Measurements from ENCODE around the gene SCRN2. TPM values are rescaled to one million over a fixed set of nuclear protein-coding genes. Genes with fewer than 3 reads are reported as not detected.

SCRN2 gene
- total and polyA plus RNA-seq, 2 experiments from 2014 or later = 139 to 149 TPM

- peaks cover 30% of the 10 kb centered on the region for H3K27me3 ChIP-seq
- H3K27ac ChIP-seq = no peak overlapping the region
- no peaks in the 10 kb centered on the region for H3K36me3 ChIP-seq
- H3K4me1 ChIP-seq (ENCODE audit: low read depth) = peaks cover 35% of the 10 kb centered on the region
- H3K4me3 ChIP-seq = no peak overlapping the region
- no peaks in the 10 kb centered on the region for H3K9me3 ChIP-seq (ENCODE audit: low read depth)
- no peak for TF ChIP-seq CTCF (IDR thresholded peaks at IDR 0.05; ENCODE audit: low read depth, low read length)
- DNase-seq (ENCODE audit: low read depth in 1 of 2, low spot score in 1 of 2) = peak in 1 of 2 donors; percentile 63
Measured at GRCh38 chr17:47846716-47847340, 5.8 kb upstream of the SCRN2 start.

GRCh38 chr17:47845716-47846075 is 4.6 kb upstream of the SCRN2 start:
- TF ChIP-seq CTCF (IDR thresholded peaks at IDR 0.05; ENCODE audit: low read depth, low read length) = no peak
- Histone ChIP-seq H3K27ac (peak overlapping the region; percentile 51), H3K27me3 (peaks cover 23% of the 10 kb centered on the region), H3K36me3 (no peaks in the 10 kb centered on the region), H3K4me3 (no peak overlapping the region), H3K4me1 (ENCODE audit: low read depth) (peaks cover 34% of the 10 kb centered on the region), H3K9me3 (ENCODE audit: low read depth) (no peaks in the 10 kb centered on the region)
- no peak for DNase-seq (ENCODE audit: low read depth in 1 of 2, low spot score in 1 of 2)

GRCh38 chr17:47844814-47845715 is 4.0 kb upstream of the SCRN2 start:
- Histone ChIP-seq H3K27ac (peak overlapping the region; percentile 51), H3K4me1 (ENCODE audit: low read depth) (peaks cover 38% of the 10 kb centered on the region), H3K4me3 (no peak overlapping the region), H3K9me3 (ENCODE audit: low read depth) (no peaks in the 10 kb centered on the region), H3K36me3 (no peaks in the 10 kb centered on the region), H3K27me3 (peaks cover 23% of the 10 kb centered on the region)
- TF ChIP-seq CTCF (IDR thresholded peaks at IDR 0.05; ENCODE audit: low read depth, low read length) = peak; percentile 43
- peak in 1 of 2 donors; percentile 44 for DNase-seq (ENCODE audit: low read depth in 1 of 2, low spot score in 1 of 2)

GRCh38 chr17:47844227-47844626 is 3.2 kb upstream of the SCRN2 start:
- no peak for TF ChIP-seq CTCF (IDR thresholded peaks at IDR 0.05; ENCODE audit: low read depth, low read length)
- Histone ChIP-seq H3K4me3 (no peak overlapping the region), H3K36me3 (no peaks in the 10 kb centered on the region), H3K27me3 (peaks cover 17% of the 10 kb centered on the region), H3K27ac (no peak overlapping the region), H3K4me1 (ENCODE audit: low read depth) (peaks cover 42% of the 10 kb centered on the region), H3K9me3 (ENCODE audit: low read depth) (no peaks in the 10 kb centered on the region)
- peak in 1 of 2 donors; percentile 56 for DNase-seq (ENCODE audit: low read depth in 1 of 2, low spot score in 1 of 2)

GRCh38 chr17:47843391-47843730 is 2.3 kb upstream of the SCRN2 start:
- Histone ChIP-seq H3K4me1 (ENCODE audit: low read depth) (peaks cover 42% of the 10 kb centered on the region), H3K9me3 (ENCODE audit: low read depth) (no peaks in the 10 kb centered on the region), H3K27ac (peak overlapping the region; percentile 29), H3K4me3 (no peak overlapping the region), H3K27me3 (peaks cover 9% of the 10 kb centered on the region), H3K36me3 (peaks cover 1% of the 10 kb centered on the region)
- TF ChIP-seq CTCF (IDR thresholded peaks at IDR 0.05; ENCODE audit: low read depth, low read length) = no peak
- DNase-seq (ENCODE audit: low read depth in 1 of 2, low spot score in 1 of 2) = no peak

All from cardiac muscle cell (in vitro differentiated cells and primary cell).